GM19467 (cell line): ENCODE measurements around the gene SCG2.
"Not testable (repeated sequence)": the region's sequence is repeated elsewhere in the genome, so short reads cannot be mapped to it uniquely, and the experiment has no call there.

ENCODE experiments used
- ATAC-seq: cut with Tn5 transposase; IDR thresholded peaks from one replicate; pipeline ENCODE4 v1.9.1; 2021; ENCODE audit warnings: mild to moderate bottlenecking, moderate library complexity; ENCODE audit not compliant: unreplicated experiment

Gene SCG2

DNA sequence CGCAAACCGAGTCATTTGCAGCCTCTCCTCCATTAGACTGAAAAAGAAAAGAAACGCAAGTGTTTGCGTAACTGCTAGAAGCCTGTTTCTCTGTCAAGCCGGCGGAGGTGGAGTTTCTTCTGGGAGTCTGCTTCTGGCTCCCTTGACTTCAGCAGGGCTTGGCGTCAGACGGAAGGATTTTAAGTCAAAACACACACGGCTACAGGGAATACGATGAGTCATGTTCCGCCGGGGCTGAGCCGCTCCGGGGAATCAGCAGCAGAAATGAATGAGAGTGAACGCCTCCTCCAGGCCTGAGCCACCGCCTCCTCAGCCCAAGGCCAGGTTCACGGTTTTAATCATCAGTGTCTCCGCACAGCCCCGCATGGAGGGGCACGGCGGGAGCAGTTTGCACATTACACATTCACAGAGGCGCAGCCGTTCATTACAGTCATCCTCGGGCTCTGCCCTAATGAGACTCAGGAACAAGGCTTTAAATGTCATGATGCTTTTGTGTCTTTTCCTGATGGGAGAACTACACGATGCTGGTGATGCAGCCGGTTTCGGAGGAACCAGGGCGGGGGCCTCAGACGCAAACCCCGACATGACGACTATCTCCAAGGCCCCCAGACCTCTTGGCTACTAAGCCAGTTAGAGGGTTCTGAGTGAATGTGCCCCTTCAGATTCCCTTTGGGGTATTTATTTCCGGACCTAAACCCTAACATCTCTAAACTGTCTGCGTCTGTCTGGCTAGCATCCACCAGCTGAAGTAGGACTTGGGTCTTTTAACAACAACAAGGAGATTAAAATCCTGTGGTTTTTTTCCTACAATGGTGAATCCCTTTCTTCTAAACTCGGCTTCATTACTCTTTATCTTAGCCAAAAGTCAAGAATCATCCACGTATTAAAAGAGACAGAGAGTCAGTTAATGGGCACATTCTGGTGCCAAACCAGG is 11.1 kb upstream of the SCG2 start:
- no peak for ATAC-seq

DNA sequence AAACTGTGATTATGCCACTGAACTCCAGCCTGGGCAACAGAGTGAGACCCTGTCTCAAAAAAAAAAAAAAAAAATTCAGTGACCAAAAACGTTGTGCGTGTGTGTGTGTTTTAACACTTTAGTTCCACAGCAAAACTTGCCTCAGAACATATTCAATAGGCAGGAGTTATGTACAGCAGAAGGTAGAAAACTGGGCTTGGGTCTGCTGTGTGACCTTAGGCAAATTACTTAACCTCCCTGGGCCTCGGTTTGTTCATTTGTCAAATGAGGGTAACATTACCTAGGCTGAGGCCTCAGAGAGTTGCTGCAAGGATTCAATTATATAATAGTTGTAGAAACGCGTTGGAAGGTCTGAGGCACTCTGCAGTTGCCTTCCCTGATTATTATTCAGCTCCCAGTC is 10.3 kb upstream of the SCG2 start:
- no peak for ATAC-seq

DNA sequence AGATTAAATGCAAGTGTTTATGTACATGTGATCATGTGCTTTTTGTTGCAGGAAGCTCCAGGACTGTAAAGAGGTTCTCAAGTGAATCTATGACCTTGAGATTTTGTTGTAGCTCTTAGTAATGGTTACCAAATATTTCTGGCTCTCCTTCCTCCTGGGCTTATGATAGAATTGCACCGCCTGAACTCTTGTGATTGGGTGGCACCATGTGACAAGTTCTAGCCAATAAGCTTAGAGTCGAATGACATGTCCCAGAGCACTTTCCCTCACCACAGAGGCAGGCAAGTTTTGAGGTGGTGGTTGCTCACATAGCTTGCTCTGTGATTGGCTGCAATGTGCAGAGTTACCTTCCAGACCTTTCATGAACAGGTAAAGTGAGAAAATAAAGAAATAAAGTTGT is 8.9 kb upstream of the SCG2 start:
- ATAC-seq: no peak

DNA sequence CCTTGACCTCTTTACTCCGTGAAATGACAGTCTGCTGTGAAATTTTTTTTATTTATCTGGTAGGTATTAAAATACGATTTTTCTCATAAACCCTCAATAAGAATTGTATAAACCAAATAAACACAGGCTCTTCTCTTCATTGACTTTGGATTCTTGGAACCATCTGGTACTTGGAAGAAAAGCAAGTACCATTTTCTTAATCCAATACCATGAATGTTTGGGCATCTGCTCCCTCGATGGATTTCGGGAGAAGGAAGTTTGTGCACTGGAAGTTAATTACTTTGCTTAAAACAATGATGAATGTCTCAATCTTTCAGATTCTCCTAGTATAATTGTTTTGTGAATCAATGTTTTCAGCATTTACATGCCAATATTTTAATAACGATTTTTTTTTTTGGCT is 5.3 kb upstream of the SCG2 start:
- no peak for ATAC-seq

DNA sequence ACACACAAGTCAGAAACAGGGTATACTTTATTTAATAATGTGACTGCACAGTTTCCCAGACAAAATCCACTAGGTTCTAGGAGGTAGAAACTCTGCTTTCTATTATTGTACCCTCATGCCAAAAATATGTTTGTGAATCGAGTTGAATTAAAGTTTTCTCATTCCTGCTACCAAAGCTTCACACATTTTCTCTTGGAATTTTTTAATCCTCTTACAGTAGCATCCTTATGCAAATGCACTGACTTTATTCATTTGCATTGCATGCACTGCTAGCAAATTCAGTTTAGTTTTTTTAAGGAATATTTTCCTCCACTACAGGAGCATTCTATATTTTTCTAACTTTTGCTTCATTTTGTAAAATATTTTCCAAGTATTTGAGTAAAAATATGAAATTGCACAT is 4.8 kb upstream of the SCG2 start:
- no peak for ATAC-seq

DNA sequence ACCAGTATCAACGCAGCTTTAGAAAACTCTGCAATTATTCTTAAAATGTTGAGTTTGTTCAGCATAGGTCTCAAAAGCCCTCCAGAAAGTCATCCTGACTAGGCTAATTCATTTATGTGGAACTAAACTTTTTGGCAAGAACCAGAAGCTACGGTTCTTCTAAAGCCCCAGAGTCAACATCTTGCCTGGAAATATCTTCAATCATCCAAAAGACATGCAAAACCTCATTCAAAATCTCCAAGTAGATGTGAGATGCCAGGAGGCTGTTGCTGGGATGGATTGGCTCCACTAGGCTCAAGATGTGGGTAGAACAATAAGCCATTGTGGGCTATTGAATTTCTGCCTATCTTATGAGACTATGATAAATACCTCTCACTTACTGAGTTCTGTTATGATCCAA is 2.1 kb upstream of the SCG2 start:
- ATAC-seq: no peak

DNA sequence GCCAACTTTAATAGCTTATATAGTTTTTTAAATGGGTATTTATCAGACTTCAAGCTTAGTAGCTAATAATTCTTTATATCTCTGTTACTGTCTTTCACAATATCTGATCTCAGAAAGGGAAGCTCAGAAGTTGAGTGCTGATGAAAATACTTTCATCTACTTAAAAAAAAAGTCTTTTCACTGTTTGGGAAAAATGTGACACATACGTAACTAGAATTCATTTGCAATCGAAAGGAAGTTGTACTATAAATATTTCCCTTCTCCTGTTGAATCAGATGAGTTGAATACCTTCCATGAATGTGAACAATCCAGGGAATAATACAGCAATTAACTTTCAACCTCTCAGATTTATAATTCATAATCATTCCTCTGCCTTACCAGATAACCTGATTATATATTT is 811 bp upstream of the SCG2 start:
- no peak for ATAC-seq

DNA sequence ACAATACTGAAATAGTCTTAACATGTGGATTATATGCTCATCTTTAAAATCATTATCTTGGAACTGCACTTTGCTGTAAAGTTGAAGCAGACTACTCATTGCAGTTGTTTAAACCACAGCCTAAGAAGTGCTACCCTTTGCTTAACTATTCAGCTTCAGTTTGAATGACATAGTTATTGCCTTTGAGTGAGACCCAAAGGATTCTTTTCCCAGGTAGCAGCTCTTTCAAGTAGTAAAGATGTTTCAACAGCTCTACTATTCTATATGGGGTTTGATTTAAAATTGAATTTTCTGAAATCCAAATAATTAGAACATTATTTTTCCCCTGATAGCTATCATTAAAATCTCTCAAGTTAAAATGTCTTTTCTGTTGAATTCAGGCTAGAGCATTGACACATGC is 1.1 kb downstream of the SCG2 start:
- no peak for ATAC-seq

DNA sequence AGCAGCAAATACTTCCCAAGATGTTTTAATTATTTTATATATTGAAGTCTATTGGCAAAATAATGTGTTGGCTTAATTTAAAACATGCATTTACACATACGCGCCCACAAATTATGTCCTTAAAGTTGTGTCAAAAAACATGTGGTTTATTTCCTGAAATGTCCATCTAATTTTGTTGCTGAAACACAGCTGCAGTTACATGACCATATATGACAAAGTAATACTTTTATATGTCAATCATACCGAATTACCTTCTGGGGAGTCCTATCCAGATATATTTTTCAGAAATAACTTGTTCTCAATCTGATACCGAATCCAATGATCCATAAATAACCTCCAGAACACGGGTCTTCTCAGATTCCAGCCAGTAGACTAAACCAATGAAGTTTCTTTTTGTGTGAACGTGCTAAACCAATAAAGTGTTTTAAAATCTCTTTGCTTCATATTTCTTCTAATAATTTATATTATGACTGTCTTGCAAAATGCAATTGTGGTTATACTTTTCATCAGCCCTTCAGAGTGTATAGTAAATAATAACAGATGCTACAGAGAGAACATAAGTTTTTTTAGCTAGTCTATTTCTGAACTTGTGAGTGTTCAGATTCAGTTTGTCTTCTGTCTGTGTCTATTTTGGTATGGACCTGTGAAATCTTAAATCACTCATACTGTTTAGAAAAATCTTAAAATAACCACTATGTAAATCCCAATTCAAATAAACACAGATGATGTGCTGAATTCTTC is 2.4 kb downstream of the SCG2 start:
- ATAC-seq: no peak

DNA sequence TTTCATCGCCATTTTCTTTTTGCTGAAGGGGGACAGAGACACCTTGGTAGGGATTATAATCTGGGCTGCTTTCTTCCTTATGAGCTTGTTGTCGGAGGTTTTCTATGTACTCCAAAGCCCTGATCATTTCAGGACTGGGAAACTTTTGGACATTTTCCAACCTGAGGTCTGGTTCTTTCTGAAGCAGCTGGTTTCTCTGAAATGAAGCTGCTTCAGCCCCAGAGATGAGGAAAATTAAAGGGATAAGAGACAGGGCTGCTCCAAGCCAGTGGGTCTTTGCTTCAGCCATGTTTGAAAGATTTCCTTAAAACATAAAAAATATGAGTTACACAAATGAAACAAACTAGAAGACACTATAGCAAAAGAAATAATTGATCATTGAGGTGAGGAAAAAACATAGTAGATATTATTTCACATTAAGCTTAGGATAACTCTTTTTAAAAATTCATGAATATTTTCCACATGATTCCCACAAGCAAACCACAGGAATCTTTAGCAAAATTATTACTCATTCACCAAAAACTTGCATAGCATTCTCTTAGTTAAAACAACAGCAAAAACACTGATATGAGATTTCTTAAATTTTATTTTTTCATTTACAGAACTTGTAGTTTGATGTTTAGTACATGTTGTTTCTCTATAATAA is 3.0 kb downstream of the SCG2 start:
- no peak for ATAC-seq

DNA sequence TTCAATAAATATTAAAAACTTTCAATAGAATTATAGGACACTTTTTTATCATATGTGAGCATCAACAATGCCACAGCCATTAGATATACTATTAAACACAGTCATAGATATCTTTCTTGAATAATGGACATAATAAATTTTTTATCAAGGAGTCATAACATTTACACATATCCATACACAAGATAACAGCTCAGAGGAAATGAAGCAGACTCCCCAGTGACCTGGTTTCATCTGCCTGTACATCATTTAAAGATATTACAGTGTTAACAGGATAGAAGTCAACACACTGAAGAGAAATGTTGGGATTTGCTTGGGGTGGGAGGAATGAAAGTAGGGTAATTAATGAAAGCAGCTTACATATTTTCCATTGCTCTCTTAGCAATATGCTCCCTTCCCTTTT is 5.1 kb downstream of the SCG2 start:
- no peak for ATAC-seq

DNA sequence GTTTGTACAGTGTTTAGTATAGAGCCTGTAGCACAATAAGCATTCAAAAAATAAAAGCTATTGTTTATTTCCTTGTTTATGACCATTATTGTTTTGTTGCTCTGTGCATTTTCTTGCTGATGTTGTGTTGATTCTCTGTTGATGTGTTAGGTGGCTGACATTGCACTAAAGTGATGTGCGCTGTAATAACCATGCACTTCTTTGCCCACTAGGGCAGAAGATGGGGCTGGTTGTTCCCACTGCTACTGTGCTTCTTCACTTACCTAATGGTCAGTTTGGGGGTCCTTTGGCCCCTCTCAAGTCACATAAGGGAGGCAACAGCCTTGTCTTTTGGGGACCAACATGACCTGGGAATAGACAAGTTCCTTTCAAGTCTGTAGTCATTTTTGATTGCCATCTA is 6.0 kb downstream of the SCG2 start:
- no peak for ATAC-seq

DNA sequence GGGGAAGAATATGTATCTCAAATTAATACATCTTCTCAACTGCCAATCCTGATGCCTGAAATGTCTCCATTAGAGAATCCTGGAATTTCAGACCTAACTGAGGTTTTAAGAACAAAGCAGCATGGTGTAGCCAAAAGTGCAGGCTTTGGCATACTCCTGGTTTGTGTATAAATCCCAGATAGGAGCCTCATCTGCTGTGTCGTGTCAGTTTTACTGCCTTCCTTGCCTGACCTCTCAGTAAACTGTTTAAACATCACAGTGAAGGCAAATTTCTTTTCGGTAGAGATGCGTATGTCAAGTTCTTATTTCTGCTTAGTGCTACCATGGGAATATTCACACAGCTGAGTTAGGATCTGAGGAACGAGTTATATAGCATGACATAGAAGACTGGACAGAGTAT is 7.3 kb downstream of the SCG2 start:
- no peak for ATAC-seq

DNA sequence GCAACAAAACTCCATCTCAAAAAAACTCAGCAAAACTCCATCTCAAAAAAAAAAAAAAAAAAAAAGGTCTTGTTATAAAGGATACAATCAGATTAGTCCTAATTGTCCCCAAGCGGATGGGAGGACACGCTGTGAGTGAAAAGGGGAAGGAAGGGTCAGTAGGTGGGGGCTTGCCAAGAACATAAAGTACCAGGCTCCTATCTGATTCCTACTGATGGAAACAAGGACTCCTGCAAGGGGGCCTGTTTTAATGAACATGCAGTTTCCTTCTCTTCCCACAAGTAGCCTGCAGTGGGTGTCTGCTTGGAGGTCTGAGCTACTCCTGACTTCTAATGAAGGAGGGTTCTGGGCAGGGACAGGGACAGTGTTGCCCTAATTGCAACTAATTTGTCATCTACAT is 7.9 kb downstream of the SCG2 start:
- ATAC-seq: no peak

DNA sequence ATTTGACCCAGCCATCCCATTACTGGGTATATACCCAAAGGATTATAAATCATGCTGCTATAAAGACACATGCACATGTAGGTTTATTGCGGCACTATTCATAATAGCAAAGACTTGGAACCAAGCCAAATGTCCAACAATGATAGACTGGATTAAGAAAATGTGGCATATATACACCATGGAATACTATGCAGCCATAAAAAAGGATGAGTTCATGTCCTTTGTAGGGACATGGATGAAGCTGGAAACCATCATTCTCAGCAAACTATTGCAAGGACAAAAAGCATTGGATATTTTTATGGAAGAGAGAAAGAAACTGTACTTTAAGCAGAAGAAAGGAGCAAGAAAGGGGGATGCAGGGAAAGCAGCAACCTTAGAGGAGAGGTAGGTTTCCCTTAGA is 9.5 kb downstream of the SCG2 start:
- ATAC-seq: not testable (repeated sequence)

DNA sequence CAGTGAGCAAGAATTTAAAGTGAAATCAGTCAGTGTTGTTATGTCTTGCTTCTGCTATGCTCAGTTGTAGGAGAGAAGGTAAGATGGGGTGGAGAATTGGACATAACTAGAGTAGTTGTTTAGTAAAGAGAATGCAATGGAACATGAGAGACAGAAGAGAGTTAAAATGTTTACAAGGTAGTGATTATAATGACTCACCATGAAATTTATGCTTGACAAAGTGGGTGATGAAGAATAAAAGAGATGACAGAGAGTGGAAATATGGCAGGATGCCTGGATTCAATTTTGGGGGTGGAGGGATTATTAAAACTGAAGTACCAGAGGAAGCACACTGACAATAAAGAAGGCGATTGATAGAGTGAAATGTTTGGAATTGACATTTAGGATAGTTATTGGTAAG is 10.6 kb downstream of the SCG2 start:
- no peak for ATAC-seq

DNA sequence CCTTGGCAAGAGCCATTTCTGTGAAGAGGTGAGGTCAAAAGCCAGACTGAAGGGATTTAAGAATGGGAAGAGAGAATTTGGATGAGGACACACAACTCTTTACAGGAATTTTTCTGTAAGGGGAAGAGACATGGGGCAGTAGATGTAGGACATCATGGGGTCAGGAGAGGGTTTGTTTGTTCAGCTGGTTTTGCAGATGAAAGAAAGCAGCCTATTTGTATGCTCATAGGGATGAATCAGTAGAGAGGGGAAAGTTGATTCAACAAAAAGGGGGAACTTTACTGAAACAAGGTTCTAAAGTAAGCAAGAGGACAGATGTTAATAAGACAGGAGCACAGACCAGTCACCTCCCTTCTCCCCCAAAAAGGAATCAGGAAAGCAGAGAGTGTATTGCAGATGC is 11.2 kb downstream of the SCG2 start:
- ATAC-seq: no peak

DNA sequence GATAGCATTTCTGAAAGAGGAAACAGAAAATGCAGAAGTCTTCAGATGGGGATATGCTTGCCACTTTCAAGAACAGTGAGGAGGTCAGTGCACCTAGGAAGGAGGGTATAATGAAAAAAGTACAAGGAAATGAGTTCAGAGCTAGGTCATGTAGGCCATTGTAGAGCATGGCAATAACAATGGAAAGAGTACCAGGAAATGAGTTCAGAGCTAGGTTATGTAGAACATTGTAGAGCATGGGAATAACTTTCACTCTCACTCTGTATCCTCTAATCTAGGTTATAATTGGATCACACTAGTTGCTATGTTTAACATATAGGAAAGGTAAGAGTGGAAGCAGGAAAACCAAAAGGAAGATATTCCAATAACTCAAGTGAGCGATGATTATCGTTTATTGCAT is 12.3 kb downstream of the SCG2 start:
- no peak for ATAC-seq

DNA sequence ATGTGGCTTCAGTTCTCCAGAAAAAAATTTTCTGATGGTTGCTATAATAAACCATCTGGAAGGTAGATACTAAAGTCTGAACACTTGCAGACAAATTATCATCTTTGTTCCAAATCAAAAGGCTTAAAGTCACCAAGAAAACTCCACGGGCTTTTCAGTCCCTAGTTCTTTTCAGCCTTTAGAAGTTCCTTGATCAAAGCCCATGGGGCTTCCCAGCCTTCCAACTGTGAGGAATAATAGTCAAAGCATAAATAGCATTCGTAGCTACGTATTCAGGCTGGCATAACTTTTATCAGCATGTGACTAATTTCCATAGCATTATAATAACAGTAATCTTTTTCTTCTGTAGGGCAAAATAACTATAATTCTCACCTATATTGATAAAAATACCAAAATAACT is 13.9 kb downstream of the SCG2 start:
- no peak for ATAC-seq

DNA sequence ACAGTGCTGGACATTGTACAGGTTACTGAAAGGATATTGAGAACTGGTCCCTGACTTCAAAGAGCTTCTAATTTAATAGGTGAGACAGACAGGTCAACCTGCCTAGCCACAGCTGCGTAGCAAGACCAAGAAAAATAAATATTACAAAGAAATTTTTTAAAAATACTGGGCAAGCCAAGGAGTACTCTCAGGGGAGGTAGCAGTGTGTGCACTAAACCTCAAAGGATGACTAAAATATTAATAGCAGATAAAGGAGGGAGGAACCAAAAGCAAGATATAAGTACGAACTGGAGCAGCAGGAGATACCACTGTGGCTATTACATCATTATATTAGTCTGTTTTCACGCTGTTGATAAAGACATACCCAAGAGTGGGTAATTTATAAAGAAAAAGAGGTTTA is 14.9 kb downstream of the SCG2 start:
- no peak for ATAC-seq

DNA sequence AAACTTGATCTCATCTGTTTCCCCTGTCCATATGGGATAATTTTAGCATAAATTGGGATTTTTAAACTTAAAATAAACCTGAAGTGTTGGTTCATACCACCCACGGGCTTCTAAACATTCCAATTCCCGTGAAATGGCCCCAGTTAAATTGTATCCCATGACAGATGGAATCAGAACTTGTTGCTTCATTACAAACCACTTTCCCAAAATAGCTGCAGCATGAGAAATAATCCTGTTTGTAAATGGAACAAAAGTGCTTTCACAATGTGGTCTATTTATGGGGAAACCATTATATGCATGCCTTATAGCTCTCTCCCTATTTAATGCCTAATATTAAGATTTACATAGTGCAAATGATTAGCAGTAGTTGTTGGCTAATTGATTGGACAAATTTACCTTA is 15.9 kb downstream of the SCG2 start:
- ATAC-seq: no peak

DNA sequence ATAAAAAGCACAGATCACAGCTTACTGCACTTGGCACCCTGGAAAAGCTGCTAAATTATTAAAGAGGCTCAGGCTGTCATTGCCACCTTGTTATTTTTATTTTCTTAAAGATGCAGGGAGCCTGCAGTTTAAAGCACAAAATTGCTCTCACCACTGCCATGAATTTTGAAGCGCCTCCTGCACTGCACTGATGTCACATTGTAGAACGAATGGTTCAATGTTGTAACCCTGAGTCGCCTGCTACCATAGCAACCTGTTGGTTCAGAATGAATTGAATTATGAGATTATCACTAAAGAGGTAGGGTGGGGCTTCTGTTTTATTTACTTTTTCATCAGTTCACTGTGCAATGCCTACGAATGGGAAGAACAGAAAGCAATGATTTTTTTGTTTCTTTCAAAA is 16.5 kb downstream of the SCG2 start:
- ATAC-seq: no peak
